WERI-Rb-1 (cell line): ENCODE results near the gene OGDHL.
A peak's percentile ranks its signal among the peaks of the same experiment; 100 is the strongest.

Experiments used
- DNase-seq: peaks from one replicate; pipeline ENCODE4 v3.0.0-alpha.2; 2020
- H3K27ac ChIP-seq: fragments of 250-450 bp; sonication (Bioruptor Pico); 2 replicates; pipeline ENCODE4 v1.5.1; 2020; ENCODE audit warnings: mild to moderate bottlenecking, moderate library complexity
- H3K27me3 ChIP-seq: fragments of 250-450 bp; sonication (Bioruptor Pico); 2 replicates; pipeline ENCODE4 v1.5.1; 2021; ENCODE audit warnings: mild to moderate bottlenecking, low read depth, moderate library complexity; ENCODE audit not compliant: insufficient read depth, severe bottlenecking
- H3K36me3 ChIP-seq: fragments of 250-450 bp; sonication (Bioruptor Pico); 2 replicates; pipeline ENCODE4 v1.5.1; 2020; ENCODE audit warnings: mild to moderate bottlenecking, moderate library complexity
- H3K4me3 ChIP-seq: 2 replicates; pipeline ENCODE4 v1.5.1; 2011; ENCODE audit warnings: low read depth, mild to moderate bottlenecking, control low read depth, low read length
- H3K9me3 ChIP-seq: fragments of 250-450 bp; sonication (Bioruptor Pico); 2 replicates; pipeline ENCODE4 v1.5.1; 2021; ENCODE audit warnings: mild to moderate bottlenecking, moderate library complexity; ENCODE audit not compliant: severe bottlenecking
- TF ChIP-seq, protein P1 (sequence below): IDR thresholded peaks from 2 replicates; pipeline ENCODE4 v1.5.1; 2011; ENCODE audit warnings: low read depth, mild to moderate bottlenecking, control low read depth, inconsistent platforms, low read length

OGDHL gene

GRCh38 chr10:49768731-49769130, 6.6 kb upstream of the OGDHL start:
- Histone ChIP-seq H3K27ac (no peak overlapping the region), H3K4me3 (no peak overlapping the region), H3K9me3 (no peaks in the 10 kb centered on the region), H3K36me3 (no peaks in the 10 kb centered on the region), H3K27me3 (no peaks in the 10 kb centered on the region)
- no peak for DNase-seq
- TF ChIP-seq, protein P1, sequence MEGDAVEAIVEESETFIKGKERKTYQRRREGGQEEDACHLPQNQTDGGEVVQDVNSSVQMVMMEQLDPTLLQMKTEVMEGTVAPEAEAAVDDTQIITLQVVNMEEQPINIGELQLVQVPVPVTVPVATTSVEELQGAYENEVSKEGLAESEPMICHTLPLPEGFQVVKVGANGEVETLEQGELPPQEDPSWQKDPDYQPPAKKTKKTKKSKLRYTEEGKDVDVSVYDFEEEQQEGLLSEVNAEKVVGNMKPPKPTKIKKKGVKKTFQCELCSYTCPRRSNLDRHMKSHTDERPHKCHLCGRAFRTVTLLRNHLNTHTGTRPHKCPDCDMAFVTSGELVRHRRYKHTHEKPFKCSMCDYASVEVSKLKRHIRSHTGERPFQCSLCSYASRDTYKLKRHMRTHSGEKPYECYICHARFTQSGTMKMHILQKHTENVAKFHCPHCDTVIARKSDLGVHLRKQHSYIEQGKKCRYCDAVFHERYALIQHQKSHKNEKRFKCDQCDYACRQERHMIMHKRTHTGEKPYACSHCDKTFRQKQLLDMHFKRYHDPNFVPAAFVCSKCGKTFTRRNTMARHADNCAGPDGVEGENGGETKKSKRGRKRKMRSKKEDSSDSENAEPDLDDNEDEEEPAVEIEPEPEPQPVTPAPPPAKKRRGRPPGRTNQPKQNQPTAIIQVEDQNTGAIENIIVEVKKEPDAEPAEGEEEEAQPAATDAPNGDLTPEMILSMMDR = no peak

DNA sequence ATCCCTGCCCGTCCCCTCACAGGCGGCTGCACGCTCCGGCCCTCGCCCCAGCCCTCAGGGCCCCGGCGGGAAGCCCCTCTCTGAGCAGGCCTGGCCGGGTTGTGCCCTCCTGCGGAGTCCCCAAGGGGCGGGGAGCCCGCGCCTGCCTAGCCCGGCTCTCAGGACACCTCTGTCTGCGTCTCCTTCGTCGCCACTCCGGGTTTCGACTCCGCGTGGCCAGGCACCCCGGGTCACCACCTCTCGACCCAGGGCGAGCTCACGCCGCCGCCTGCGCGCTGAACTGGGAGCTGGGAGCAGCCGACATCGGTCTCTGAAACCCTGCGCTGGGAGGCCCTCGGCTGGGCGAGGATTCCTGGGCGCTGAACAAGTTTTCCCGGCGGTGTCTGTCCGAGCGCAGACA, 6.2 kb upstream of the OGDHL start:
- Histone ChIP-seq H3K4me3 (no peak overlapping the region), H3K27me3 (no peaks in the 10 kb centered on the region), H3K9me3 (no peaks in the 10 kb centered on the region), H3K36me3 (no peaks in the 10 kb centered on the region), H3K27ac (no peak overlapping the region)
- TF ChIP-seq, protein P1 = no peak
- DNase-seq = no peak

GRCh38 chr10:49767752-49768151, 5.6 kb upstream of the OGDHL start:
- no peak for DNase-seq
- no peaks in the 10 kb centered on the region for H3K36me3 ChIP-seq
- no peaks in the 10 kb centered on the region for H3K9me3 ChIP-seq
- H3K4me3 ChIP-seq = no peak overlapping the region
- no peak overlapping the region for H3K27ac ChIP-seq
- TF ChIP-seq, protein P1 = no peak
- no peaks in the 10 kb centered on the region for H3K27me3 ChIP-seq

GRCh38 chr10:49766484-49766883, 4.4 kb upstream of the OGDHL start:
- DNase-seq = no peak
- H3K4me3 ChIP-seq = no peak overlapping the region
- H3K9me3 ChIP-seq = no peaks in the 10 kb centered on the region
- no peak overlapping the region for H3K27ac ChIP-seq
- TF ChIP-seq, protein P1 = no peak
- no peaks in the 10 kb centered on the region for H3K36me3 ChIP-seq
- no peaks in the 10 kb centered on the region for H3K27me3 ChIP-seq

DNA sequence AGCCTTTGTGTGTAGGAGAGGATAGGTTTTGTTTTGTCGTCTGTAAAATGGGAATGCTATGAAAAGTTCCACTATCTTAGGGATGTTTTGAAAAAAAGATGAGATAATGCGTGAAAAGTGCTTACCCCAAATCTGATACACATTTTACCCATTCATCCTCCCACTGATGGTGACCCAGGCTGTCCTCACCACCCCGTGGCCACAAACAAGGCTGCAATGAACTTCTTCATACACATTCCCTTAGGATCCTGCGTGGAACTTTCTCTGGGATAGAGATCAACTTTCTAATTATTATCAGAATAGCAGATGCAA, 399 bp upstream of the OGDHL start:
- peak overlapping the region; percentile 69 for H3K4me3 ChIP-seq
- no peaks in the 10 kb centered on the region for H3K36me3 ChIP-seq
- peak overlapping the region; percentile 65; the same call in 1 of the 2 replicates for H3K27ac ChIP-seq
- H3K9me3 ChIP-seq = no peaks in the 10 kb centered on the region
- no peak for DNase-seq
- TF ChIP-seq, protein P1 = no peak
- no peaks in the 10 kb centered on the region for H3K27me3 ChIP-seq

GRCh38 chr10:49761201-49761788, 828 bp downstream of the OGDHL start:
- no peaks in the 10 kb centered on the region for H3K27me3 ChIP-seq
- TF ChIP-seq, protein P1 = no peak
- H3K36me3 ChIP-seq = no peaks in the 10 kb centered on the region
- H3K27ac ChIP-seq = no peak overlapping the region
- peak overlapping the region; percentile 69 for H3K4me3 ChIP-seq
- H3K9me3 ChIP-seq = no peaks in the 10 kb centered on the region
- DNase-seq = no peak
